KG1 (cell line): ENCODE results near the gene ZNF799.
"Not testable (repeated sequence)": the region's sequence is repeated elsewhere in the genome, so short reads cannot be mapped to it uniquely, and the experiment has no call there.

Experiments used
- DNase-seq: peaks from one replicate; lab custom pipeline; 2025; lab: John Stamatoyannopoulos, UW

The ZNF799 gene

GRCh38 chr19:12362236-12362635, 38.8 kb downstream of the ZNF799 start:
- DNase-seq, result not testable (repeated sequence)

- DNase-seq, result no peak
Observed at GRCh38 chr19:12353375-12353774, 47.7 kb downstream of the ZNF799 start.

- no peak for DNase-seq
Observed at GRCh38 chr19:12350890-12351197, 50.2 kb downstream of the ZNF799 start.

GRCh38 chr19:12350185-12350889, 50.7 kb downstream of the ZNF799 start:
- DNase-seq, result no peak

- no peak for DNase-seq
Observed at GRCh38 chr19:12346896-12347295, 54.2 kb downstream of the ZNF799 start.

- no peak for DNase-seq
Observed at GRCh38 chr19:12345197-12345596, 55.9 kb downstream of the ZNF799 start.
